ENCODE data around the gene ONECUT3.
A peak's percentile ranks its signal among the peaks of the same experiment; 100 is the strongest.
"Not testable (repeated sequence)": the region's sequence is repeated elsewhere in the genome, so short reads cannot be mapped to it uniquely, and the experiment has no call there.

The ONECUT3 gene

DNA sequence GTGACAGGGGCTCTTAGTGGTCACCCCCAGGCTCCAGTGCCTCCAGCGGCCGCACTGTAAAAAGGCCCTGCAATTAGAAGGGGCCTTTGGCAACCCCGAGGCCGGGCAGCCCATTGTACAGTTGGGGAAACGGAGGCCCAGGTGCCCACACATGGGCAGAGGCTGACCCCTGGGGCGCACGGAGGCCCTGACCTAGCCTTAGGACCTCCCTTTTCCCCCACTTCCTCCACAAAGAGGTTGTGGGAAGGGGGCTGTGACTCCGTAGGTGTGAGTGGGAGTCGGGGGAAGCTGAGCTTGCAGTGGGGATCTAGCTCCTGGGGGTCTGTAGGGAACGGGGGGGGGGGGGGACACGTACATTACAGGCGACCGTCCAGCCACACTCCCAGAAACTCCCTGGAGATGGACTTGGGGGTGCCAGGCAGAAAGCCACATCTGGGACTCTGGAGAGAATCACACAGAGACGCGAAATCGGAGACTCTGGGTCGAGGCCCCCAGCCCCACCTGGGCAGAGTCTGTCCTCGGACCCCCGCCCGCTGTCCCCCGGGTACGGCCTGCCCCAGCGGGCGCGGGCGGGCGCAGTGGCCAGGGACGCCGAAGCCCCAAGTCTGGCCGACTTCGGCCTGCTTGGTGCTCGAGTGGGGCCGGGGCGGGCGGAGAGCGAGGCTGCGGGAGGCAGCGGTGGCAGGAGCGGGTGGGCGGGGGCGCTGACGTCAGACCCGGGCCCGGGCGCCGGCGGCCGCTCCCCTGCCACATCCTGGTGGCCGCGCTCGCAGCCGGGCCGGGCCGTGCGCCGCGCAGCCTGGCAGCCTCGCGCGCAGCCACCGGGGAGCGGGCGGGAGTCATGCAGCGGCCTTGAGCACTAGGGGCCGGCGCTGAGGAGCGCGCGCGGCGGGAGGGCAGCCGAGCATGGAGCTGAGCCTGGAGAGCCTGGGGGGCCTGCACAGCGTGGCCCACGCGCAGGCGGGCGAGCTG, at the start of gene ONECUT3:
TSS of gene ONECUT3 (plus strand) at position 750 of the 972 bp plus-strand sequence. CDS start at position 907, 157 bp downstream.
- no peak for DNase-seq (ENCODE audit: low read depth)

DNA sequence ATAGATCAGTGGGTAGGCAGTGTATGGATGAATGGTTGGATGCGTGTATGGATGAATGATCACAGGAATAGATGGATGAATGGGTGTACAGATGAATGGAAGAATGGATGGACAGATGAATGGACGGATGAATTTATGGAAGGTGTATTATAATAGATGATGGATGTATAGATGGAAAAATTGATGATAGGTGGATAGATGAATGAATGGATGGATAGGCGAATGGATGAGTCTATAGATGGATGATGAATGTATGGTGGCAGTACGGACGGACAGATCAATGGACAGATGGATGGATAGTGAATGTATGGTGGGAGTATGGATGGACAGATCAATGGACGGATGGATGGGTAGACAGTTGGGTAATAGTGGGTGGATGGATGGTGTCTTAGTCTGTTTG, 49.0 kb upstream of the ONECUT3 start:
- DNase-seq (ENCODE audit: low read depth): no peak

DNA sequence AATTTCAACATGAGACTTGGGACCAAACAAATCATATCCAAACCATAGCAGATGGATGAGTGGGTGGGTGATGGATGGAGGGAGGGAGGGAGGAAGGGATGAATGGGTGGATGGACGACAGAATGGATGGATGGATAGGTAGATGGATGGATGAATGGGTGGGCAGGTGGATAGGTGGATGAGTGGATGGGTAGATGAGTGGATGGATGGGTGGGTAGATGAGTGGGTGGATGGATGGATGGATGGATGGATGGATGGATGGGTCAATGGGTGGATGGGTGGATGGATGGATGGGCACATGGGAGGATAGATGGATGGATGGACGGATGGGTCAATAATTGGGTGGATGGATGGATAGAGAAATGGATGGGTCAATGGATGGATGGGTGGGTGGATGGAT, 47.9 kb upstream of the ONECUT3 start:
- no peak for DNase-seq (ENCODE audit: low read depth)

DNA sequence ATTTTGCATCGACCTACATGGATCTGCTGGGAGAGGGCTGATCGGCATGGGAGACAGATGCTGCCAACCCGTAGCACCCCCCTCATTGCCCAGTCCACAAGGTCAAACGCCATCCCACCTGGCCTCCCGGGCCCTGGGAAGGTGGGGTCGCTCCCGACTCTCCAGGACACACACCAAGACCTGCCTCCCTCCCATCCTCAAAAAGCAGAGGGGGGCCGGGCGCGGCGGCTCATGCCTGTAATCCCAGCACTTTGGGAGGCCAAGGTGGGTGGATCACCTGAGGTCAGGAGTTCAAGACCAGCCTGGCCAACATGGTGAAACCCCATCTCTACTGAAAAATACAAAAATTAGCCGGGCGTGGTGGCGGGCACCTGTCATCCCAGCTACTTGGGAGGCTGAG, 46.7 kb upstream of the ONECUT3 start:
- DNase-seq (ENCODE audit: low read depth): not testable (repeated sequence)

DNA sequence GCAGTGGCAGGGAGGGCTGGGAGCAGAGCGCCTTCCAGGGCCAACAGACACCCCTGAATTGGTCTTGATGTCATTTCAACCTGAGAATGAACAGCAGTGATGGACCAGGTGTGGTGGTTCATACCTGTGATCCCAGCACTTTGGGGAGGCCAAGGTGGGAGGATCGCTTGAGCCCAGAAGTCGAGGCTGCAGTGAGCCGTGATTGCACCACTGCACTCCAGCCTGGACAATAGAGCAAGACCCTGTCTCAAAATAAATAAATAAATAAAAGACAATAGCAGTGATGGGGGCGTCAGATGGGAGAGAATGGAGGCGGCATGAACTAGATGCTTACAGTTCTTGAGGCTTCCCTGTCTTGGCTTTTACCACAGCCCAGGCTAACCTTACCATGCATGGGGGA, 46.1 kb upstream of the ONECUT3 start:
- no peak for DNase-seq (ENCODE audit: low read depth)

DNA sequence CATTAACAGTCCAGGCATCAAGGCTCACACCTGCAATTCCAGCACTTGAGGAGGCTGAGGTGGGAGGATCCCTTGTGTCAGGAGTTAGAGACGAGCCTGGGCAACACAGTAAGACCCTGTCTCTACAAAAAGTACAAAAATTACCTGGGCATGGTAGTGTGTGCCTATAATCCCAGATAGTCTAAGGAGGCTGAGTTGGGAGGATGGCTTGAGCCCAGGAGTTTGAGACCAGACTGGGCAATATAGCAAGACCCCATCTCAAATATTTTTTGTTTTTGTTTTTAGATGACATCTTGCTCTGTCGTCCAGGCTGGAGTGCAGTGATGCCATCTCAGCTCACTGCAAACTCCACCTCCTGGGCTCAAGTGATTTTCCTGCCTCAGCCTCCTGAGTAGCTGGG, 40.1 kb upstream of the ONECUT3 start:
- no peak for DNase-seq (ENCODE audit: low read depth)

DNA sequence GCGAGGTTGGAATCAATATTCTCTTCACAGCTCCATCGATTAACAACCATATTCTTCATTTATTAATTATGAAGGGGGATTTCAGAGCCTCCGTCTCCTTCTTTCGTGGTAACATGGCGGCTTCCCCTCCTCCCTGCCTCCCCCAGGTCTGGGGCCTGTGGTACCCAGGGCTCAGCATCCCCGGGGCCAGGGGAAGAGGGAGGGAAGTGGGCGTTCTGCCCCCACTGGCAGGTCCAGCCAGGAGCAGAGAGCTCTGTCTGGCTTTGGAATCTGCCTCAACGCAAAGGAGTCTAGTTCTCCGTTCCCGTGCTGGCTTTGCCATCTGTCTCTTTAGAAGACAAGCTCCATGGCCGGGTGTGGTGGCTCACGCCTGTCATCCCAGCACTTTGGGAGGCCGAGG, 37.8 kb upstream of the ONECUT3 start:
- no peak for DNase-seq (ENCODE audit: low read depth)

DNA sequence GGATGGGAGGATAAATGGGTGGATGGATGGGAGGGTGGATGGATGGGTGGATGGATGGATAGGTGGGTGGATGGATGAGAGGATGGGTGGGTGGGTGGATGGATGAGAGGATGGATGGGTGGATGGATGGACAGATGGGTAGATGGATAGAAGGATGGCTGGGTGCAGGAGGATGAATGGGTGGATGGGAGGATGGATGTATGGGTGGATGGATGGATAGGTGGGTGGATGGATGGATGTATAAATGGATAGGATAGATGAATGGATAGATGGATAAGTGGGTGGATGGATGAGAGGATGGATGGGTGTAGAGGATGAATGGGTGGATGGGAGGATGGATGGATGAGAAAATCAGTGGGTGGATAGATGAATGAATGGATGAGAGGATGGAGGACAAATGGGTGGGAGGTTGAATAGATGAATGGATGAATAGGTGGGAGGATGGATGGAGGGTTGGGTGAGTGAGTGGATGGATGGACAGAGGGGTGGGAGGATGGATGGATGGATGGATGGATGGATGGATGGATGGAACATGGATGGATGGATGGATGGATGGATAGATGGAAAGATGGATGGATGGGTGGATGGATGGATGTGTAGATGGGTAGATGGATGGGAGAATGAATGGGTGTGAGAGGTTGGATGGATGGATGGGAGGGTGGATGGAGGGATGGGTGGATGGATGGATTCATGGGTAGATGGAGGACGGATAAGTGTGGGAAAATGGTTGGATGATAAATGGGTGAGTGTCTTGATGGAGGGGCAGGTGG, 35.9 kb upstream of the ONECUT3 start:
- DNase-seq (ENCODE audit: low read depth): no peak

DNA sequence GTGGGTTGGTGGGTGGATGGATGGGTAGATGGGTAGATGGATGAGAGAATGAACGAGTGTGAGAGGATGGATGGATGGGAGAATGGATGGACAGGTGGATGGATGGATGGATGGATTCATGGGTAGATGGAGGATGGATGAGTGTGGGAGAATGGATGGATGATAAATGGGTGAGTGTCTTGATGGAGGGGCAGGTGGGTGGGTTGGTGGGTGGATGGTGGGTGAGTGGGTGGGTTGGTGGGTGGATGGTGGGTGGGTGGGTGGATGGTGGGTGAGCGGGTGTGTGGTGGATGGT, 35.4 kb upstream of the ONECUT3 start:
- no peak for DNase-seq (ENCODE audit: low read depth)

DNA sequence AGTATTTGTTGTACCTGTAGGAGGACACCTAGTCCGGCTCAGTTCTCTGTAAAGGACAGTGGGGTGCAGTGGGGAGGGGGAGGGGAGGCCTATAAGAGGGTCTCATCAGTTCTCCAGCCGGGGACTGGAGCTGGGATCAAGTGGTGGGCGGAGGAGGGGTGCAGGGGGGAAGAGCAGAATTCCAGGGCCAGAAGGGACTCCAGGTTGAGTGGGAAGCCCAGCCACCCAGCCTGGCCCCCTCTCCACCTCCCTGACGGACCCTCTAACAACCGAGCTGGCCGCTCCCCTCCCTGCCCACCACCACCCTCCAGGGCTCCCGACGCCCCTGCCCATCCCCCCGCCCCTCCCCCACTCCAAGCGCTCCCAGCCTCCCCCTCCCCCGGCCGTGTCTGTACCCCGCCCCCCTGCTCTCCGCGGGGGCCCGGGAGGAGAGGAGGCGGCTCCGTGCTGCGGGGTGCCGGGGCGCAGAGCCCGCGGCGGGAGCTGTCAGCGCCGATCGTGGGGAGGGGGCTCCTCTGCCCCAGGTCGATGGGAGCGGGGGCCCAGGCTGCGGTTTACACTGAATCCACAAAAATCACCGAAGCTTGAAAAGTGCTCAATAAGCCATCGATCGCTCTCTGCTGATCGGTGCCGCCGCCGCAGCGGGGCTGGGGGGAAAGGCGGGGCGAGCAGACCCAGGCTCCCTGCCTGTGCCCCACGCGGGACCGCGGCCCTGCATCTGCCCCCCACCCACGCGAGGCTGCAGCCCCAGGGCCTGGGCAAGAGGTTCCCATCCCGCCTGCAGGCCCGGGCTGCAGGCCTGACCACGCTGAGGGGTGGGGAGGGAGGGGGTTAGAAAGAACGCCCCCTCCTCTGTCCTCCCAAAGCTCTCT, 34.6 kb upstream of the ONECUT3 start:
- DNase-seq (ENCODE audit: low read depth): no peak

DNA sequence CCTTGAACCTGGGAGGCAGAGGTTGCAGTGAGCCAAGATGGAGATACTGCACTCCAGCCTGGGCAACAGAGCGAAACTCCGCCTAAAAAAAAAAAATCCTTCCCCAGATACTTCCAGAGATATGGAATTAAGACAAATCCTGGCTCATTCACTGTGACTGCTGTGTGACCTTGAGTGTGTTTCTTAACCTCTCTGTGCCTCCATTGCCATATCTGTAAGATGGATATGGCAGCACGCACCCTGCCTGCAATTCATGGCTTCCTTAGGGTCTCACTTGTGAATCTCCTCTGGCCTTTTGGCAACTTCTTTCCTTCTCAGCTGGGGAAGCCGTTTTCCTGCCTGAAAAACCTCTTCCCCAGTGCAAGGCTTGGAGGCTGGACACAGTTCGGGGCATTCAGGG, 33.8 kb upstream of the ONECUT3 start:
- DNase-seq (ENCODE audit: low read depth): no peak

DNA sequence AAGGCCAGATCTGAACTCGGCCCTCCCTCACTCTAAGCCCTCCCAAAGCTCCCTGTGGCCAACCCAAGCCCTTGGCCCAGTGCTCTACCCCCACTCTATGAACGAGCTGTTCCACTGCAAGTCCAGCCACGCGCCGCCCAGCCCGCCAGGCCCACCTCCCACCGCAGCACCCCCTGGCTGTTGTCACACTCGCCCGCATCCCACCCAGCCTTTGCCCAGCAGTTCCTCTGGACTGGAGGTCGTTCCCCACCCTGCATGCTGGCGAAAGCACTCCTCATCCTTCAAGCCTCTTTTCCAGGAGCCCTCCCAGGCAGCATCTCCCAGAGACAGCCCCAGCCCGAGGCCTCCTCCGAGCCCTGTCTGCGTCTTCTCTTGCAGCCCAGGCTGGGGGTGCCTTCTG, 33.1 kb upstream of the ONECUT3 start:
- no peak for DNase-seq (ENCODE audit: low read depth)

DNA sequence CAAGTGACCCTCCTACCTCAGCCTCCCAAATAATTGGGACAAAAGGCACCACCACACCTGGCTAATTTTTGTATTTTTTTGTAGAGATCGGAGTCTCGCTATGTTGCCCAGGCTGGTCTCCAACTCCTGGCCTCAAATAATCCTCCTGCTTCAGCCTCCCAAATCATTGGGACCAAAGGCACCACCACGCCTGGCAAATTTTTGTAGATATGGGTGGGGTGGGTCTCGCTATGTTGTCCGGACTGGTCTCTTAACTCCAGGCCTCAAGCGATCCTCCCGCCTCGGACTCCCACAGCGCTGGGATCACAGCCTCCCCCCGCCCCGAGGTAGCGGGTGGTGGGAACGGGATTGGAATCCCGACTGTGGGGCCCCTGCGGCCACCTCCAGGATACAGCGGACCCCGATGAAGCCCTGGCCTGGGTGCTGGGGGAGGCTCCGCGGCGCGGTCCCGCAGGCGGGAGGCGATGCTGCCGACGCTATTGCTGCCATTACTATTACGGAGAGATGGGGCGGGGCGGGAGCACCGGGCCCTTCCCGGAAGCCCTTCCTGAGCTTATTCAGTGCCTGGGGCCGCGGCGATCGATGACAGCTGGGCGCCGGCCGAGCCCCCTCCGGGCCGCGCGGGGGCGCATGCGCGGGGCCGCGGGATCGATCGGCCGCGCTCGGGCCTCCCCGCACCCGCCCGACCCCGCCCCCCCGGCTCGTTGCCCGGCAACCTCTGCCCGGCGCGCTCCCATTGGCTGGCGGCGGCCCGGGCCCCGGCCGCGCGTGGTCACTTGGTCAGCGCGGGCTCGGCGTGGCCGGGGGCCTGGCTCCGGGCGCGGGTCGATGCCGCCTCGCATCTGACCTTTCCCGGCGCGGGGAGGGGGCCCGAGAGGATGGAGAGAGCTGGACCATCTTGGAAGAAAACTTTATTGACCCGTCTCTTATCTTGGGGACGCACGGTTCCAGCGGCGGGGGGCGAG, 27.9 kb upstream of the ONECUT3 start:
- peak; percentile 23 for DNase-seq (ENCODE audit: low read depth)

DNA sequence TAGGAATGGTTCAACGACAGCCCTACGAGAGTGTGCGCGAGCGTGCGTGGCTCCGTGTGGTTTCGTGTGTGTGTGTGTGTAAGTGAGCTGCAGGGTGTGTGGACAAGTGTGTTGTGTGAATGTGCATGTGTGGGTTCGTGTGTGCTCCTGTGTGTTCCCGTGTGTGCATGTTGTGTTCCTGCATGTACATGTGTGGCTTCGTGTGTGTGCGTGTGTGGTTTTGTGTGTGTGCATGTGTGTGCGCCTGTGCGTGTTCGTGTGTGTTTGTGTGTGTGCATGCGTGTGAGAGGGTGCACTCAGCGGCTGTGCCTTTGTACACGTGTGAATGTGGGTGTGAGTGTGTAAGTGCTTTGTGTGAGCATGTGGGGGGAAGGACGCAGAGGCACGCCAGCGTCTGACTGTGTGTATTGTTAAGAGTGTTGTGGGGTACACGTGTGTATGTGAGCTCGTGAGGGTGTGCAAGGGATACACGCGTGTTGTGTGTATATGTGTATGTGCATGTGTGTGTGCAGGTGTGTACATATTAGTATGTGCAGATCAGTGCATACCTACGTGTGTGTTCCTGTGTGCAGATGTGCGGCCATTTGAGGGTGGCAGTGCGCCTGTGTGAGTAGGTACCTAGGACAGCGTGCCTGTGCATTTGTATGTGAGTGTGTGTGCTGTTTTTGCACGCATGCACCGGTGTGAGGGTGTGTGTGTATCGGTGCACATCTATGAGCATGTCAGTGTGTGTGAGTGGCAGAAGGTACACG, 24.3 kb upstream of the ONECUT3 start:
- no peak for DNase-seq (ENCODE audit: low read depth)

DNA sequence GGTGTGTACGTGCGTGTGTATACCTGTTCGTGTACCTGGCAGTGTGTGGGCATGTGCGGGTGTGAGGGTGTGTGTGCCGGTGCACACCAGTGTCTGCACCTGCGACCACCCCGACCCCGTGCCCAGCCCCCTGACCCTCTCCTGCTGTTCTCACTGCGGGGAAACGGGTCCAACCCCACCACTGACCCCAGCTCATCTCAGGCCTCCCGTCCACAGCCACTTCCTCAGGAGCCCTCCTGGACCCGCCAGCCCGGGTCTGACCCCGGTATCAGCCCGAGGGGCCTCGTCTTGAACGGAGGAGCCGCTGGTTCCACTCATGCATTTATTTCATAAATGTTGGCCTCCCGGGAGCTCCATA, 23.8 kb upstream of the ONECUT3 start:
- DNase-seq (ENCODE audit: low read depth): no peak

DNA sequence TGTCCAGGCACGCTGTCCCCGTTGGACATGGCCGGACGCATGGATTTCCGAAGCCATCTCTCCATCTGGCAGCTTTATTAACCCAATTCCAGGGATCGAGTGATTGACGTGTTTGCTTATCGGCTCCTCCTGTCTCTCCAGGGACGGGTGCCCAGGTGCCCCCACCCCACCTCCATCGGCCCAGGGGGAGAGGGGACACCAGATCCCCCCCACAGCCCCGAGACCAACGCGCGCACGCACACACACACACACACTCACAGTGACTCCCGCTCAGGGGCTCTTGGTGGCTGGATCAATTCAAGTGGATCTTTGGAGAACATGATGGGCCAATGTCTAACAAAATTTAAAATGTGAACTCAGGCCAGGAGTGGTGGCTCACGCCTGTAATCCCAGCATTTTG, 23.1 kb upstream of the ONECUT3 start:
- DNase-seq (ENCODE audit: low read depth): no peak

DNA sequence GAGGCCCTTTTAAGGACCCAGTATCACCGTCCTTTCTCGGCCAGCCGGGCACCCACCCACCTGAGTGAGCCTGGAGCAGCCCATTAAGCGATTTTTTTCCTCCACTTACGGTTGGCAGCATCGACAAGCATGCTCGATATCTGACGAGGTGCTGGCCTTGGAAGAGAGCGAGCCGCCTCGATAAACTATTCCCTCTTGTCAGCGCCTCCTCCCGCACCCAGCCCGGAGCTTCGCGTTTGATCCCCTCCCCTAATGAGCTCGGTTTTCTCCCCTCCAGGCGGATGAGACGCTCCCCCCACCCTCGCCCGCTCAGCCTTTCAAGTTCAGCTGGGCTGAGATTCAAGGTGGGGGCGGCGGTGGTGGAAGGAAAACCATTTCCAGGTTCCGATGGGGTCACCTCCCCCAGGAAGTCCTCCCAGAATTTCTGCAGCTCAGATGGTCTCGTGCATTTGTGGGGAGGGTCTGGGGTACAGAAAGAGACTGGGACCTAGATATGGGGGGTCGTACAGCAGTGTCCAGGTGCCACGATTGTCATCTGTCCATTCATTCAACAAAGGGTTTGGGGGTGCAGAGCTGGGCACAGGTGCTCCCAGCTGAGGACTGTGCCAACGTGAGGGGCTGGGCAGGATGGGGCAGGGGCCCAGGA, 18.9 kb upstream of the ONECUT3 start:
- no peak for DNase-seq (ENCODE audit: low read depth)

DNA sequence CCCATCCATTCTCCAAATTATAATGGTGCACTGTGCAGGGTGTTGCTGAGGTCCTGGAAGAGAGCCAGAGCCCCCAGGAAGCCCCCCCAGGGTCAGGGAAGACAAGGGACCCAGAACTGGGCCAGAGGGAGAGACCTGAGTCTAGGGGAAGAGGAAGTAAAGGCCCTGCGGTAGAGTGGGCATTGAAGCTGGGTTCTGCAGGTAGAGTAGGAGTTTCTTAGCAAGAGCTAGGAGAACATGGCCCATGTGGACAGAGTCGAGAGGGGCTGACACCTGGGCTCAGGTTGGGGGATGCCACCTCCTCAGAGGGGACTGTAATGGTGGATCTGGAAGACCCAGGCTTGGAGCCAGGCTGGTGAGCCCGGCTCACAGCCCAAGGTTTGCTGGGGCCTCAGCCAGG, 17.0 kb upstream of the ONECUT3 start:
- DNase-seq (ENCODE audit: low read depth): no peak

DNA sequence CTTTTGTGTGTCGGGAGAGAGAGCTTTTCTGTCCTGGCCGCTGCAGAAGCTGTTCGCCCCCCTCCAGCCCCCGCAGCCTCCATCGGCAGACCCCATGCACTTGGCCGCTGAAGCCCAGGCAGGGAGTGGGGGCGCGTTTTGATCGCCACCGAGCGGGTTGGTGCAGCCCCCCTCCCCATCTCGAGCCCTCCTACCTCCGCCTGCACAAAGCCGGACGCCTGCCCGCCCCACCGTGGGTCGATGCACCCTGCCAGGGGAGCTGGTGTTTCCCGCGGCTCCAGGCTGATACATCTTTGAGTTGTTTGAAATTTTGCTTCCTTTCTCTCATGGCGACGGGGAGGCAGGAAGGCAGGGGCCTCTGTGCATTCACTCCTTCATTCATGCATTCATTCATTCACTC, 16.4 kb upstream of the ONECUT3 start:
- DNase-seq (ENCODE audit: low read depth): no peak

Data from GM04504 (cell line).